Sigmoid colon (tissue), 4 donors: Measurements from ENCODE around the gene NFIA.

Source experiments
- EP300 ChIP-seq, 4 donors: sonication (generic); formaldehyde crosslinking; IDR thresholded peaks; one replicate each; pipeline ENCODE4 v1.6.1; 2017; ENCODE audit warnings: antibody characterized with exemption in 4 of 4
- POLR2A ChIP-seq, 2 donors: fragments of 450-650 bp; IDR thresholded peaks; one replicate each; pipeline ENCODE4 v1.6.1; 2016; ENCODE audit warnings: antibody characterized with exemption in 2 of 2, mild to moderate bottlenecking in 2 of 2, moderate library complexity in 2 of 2
- POLR2AphosphoS5 ChIP-seq, 4 donors: sonication (generic); formaldehyde crosslinking; IDR thresholded peaks; one replicate each; pipeline ENCODE4 v1.6.1; 2017; ENCODE audit warnings: antibody characterized with exemption in 4 of 4
- TF ChIP-seq, protein P1 (sequence below), 4 experiments: fragments of 450-650 bp in 3 of 4; fragments of 200-600 bp in 1 of 4; IDR thresholded peaks; one replicate each; pipeline ENCODE4 v1.5.1; 2016 to 2019; ENCODE audit warnings: antibody characterized with exemption in 4 of 4, mild to moderate bottlenecking in 3 of 4, moderate library complexity in 2 of 4

DNA sequence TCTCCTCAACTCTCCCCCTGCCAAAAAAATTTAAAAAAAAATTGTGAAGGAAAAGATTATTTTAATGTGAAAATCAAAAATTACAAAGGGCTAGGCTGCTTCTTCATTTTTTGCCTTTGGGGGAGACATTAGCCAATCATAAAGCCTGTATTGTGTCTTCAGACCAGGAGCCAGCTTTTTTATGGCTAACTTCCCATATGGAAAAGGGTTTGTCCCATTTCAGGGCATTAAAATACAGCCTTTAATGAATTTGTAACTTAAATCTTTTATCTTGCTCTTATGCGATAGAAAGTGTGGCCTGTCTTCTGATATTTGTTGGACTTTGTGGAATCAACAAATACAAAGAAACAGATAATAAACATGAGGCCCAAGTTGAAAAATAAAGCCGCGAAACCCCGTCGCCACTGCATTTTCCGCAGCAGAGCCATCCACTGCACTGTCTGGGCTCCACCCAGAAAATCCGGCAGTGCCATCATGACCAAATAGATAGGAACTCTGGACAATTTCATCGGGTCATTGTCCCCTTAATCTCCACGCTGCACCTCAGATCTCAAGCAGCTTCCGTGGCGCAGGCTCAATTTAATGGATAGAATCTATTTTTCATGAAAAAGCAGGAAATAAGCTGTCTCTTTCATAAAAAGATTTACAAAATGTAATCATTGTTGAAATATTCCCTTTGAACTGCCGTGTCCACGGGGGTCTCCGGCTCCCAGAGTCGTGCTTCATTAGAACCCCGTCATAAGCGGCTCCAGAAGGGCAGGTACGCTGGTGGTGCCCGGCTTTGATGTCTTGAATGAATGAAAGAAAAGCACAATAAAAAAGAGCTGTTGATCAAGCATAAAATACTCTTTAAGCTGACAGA lies 365.0 kb downstream of the NFIA start:
- TF ChIP-seq POLR2A (IDR thresholded peaks at IDR 0.05) (no peak), POLR2AphosphoS5 (IDR thresholded peaks at IDR 0.05) (no peak), EP300 (IDR thresholded peaks at IDR 0.05) (no peak)
- TF ChIP-seq, protein P1, sequence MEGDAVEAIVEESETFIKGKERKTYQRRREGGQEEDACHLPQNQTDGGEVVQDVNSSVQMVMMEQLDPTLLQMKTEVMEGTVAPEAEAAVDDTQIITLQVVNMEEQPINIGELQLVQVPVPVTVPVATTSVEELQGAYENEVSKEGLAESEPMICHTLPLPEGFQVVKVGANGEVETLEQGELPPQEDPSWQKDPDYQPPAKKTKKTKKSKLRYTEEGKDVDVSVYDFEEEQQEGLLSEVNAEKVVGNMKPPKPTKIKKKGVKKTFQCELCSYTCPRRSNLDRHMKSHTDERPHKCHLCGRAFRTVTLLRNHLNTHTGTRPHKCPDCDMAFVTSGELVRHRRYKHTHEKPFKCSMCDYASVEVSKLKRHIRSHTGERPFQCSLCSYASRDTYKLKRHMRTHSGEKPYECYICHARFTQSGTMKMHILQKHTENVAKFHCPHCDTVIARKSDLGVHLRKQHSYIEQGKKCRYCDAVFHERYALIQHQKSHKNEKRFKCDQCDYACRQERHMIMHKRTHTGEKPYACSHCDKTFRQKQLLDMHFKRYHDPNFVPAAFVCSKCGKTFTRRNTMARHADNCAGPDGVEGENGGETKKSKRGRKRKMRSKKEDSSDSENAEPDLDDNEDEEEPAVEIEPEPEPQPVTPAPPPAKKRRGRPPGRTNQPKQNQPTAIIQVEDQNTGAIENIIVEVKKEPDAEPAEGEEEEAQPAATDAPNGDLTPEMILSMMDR (IDR thresholded peaks at IDR 0.05): no peak
